Gastrocnemius medialis (tissue), 4 donors: ENCODE results near the gene MAP4K5. TPM values are rescaled to one million over a fixed set of nuclear protein-coding genes. Genes with fewer than 3 reads are reported as not detected.

Source experiments
- ATAC-seq, 2 donors: fragments of 150-250 bp; one replicate each; pipeline ENCODE4 v1.9.1; 2016
- DNase-seq, 2 donors: peaks; one replicate each; pipeline ENCODE4 v3.0.0-alpha.2; 2019
- H3K27ac ChIP-seq, 4 donors: fragments of 200-600 bp; sonication (generic); 1 replicate in 1 of 4; 2 replicates in 3 of 4; pipeline ENCODE4 v1.5.1; 2016 to 2018; ENCODE audit warnings: mild to moderate bottlenecking in 2 of 4, moderate library complexity in 1 of 4
- H3K27me3 ChIP-seq, 3 donors: fragments of 200-600 bp; sonication (generic) in 2 of 3; 1 replicate in 1 of 3; 2 replicates in 2 of 3; pipeline versions ENCODE4 v1.5.1 to v1.6.0; 2016 to 2019; ENCODE audit warnings: mild to moderate bottlenecking in 1 of 3, moderate library complexity in 1 of 3
- H3K36me3 ChIP-seq, 2 donors: fragments of 200-600 bp; sonication (generic) in 1 of 2; one replicate each; pipeline ENCODE4 v1.5.1; 2017 to 2018
- H3K4me1 ChIP-seq, 2 donors: fragments of 200-600 bp; sonication (generic) in 1 of 2; one replicate each; pipeline ENCODE4 v1.5.1; 2016 to 2017; ENCODE audit warnings: mild to moderate bottlenecking in 2 of 2
- H3K4me3 ChIP-seq, 4 donors: fragments of 200-600 bp; sonication (generic) in 3 of 4; 1 replicate in 1 of 4; 2 replicates in 3 of 4; pipeline ENCODE4 v1.5.1; 2016 to 2019; ENCODE audit warnings: mild to moderate bottlenecking in 2 of 4
- H3K9me3 ChIP-seq, 3 donors: fragments of 200-600 bp; sonication (generic) in 2 of 3; 1 replicate in 1 of 3; 2 replicates in 2 of 3; pipeline ENCODE4 v1.5.1; 2016 to 2019
- POLR2A ChIP-seq, 2 donors: fragments of 450-650 bp; IDR thresholded peaks; one replicate each; pipeline ENCODE4 v1.6.1; 2017; ENCODE audit warnings: antibody characterized with exemption in 2 of 2, mild to moderate bottlenecking in 2 of 2, moderate library complexity in 2 of 2
- in situ Hi-C, 4 donors: fragments of 200-750 bp; cut with MboI; loops; one replicate each; pipeline versions ENCODE4 v1.15.0 to v1.8.0; 2017; ENCODE audit warnings: low sequenced_read_pairs in 4 of 4
- intact Hi-C: fragments of 100-400 bp; cut with DNase I; formaldehyde crosslinking; loops from one replicate; pipeline ENCODE4 v1.15.1; 2023; ENCODE audit warnings: low total_unique reads
- total RNA-seq, 4 donors: library from RNA; depleted of rRNA; stranded (reverse); fragments of >200 nt; gene quantifications; one replicate each; pipeline versions ENCODE4 v1.1.0 to v1.2.3, GENCODE V29; 2016
- TF ChIP-seq, protein P1 (sequence below), 5 experiments: fragments of 450-650 bp in 3 of 5; fragments of 200-600 bp in 2 of 5; sonication (generic) in 2 of 5; IDR thresholded peaks in 4 of 5; conservative IDR thresholded peaks in 1 of 5; 1 replicate in 4 of 5; 2 replicates in 1 of 5; pipeline ENCODE4 v1.5.1; 2016 to 2019; ENCODE audit warnings: antibody characterized with exemption in 5 of 5, mild to moderate bottlenecking in 3 of 5, moderate library complexity in 3 of 5

The MAP4K5 gene
- total RNA-seq, 4 donors from 2014 or later = 35.3 to 63.9 (median 47.1) TPM

DNA sequence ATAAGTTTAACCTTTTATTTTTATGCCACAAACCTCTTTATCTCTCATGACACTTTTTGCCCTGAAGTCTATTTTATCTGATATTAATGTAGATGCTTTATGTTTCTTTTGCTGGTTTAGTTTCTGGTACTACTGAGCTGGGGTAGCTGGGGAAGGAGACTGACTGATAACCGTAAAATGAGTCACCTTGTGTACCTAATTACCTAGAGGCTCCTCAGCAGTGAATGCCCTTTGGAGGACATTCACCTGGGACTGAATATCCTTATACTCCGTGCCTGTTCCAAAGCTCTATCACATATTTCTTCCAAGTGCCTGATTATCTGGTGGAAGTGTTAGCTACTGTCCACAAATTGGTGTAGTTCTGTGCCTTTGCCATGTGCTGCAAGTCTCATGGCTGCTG, 41.5 kb upstream of the MAP4K5 start:
- TF ChIP-seq, protein P1, sequence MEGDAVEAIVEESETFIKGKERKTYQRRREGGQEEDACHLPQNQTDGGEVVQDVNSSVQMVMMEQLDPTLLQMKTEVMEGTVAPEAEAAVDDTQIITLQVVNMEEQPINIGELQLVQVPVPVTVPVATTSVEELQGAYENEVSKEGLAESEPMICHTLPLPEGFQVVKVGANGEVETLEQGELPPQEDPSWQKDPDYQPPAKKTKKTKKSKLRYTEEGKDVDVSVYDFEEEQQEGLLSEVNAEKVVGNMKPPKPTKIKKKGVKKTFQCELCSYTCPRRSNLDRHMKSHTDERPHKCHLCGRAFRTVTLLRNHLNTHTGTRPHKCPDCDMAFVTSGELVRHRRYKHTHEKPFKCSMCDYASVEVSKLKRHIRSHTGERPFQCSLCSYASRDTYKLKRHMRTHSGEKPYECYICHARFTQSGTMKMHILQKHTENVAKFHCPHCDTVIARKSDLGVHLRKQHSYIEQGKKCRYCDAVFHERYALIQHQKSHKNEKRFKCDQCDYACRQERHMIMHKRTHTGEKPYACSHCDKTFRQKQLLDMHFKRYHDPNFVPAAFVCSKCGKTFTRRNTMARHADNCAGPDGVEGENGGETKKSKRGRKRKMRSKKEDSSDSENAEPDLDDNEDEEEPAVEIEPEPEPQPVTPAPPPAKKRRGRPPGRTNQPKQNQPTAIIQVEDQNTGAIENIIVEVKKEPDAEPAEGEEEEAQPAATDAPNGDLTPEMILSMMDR (IDR thresholded peaks at IDR 0.05 in 4 of 5, conservative IDR thresholded peaks at IDR 0.05 in 1 of 5) = no peak
- TF ChIP-seq POLR2A (IDR thresholded peaks at IDR 0.05) = no peak
- intact Hi-C loops = no loop called here
- DNase-seq (no peak), ATAC-seq (no peak)
- Histone ChIP-seq H3K27me3 (no peaks in the 10 kb centered on the region), H3K9me3 (peaks cover 0 to 6% (median 6%) of the 10 kb centered on the region in 3 donors), H3K4me1 (no peaks in the 10 kb centered on the region), H3K4me3 (no peak overlapping the region), H3K36me3 (no peaks in the 10 kb centered on the region), H3K27ac (no peak overlapping the region)
- in situ Hi-C loops = no loop called here

DNA sequence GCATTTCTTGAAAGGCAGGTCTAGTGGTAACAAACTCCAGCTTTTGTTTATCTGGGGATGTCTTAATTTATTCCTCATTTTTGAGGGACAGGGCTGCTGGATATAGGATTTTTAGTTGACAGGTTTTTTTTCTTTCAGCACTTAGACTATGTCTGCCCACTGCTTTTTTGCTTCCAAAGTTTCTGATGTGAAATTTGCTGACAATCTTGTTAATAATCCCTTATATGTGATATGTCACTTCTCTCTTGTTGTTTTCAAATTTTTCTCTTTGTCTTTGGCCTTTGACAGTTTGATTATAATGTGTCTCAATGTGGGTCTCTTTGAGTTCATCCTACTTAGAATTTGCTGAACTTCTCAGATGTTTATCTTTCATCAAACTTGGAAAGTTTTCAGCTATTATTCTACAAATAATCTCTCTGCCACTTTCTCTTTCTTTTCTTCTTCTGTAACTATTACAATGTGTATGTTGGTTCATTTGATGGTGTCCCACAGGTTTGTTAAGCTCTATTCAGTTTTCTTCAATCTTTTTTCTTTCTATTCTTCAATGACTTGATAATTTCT, 37.4 kb upstream of the MAP4K5 start:
- Histone ChIP-seq H3K27ac (no peak overlapping the region), H3K9me3 (peaks cover 0 to 12% (median 6%) of the 10 kb centered on the region in 3 donors), H3K4me1 (no peaks in the 10 kb centered on the region), H3K27me3 (no peaks in the 10 kb centered on the region), H3K36me3 (no peaks in the 10 kb centered on the region), H3K4me3 (no peak overlapping the region)
- ATAC-seq (no peak), DNase-seq (no peak)
- no peak for TF ChIP-seq POLR2A (IDR thresholded peaks at IDR 0.05)
- TF ChIP-seq, protein P1 (IDR thresholded peaks at IDR 0.05 in 4 of 5, conservative IDR thresholded peaks at IDR 0.05 in 1 of 5) = no peak
- intact Hi-C loops (no loop called here), in situ Hi-C loops (no loop called here)

DNA sequence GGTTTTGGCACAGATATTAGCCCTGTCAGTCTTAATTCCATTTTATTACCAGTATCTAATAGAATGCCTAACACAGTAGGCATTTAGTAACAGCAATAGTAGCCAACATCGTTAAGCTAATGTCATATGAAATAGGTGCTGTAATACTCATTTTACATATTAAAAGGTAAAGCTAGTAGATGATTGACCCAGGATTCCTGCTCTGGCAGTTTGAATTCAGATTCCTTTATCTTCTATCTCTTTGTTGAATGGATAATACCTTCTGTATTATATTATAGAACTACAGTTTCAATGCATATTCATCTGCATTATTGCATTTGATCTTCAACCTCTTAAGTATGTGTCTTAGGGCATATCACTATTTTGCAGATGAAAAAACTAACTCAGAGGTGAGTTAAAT, 30.5 kb upstream of the MAP4K5 start:
- DNase-seq (no peak), ATAC-seq (no peak)
- Histone ChIP-seq H3K4me3 (no peak overlapping the region), H3K4me1 (peaks cover 6 to 8% of the 10 kb centered on the region in 2 donors), H3K9me3 (no peaks in the 10 kb centered on the region), H3K27ac (no peak overlapping the region), H3K27me3 (peaks cover 9 to 20% (median 14%) of the 10 kb centered on the region in 3 donors), H3K36me3 (no peaks in the 10 kb centered on the region)
- intact Hi-C loops (no loop called here), in situ Hi-C loops (no loop called here)
- TF ChIP-seq, protein P1 (IDR thresholded peaks at IDR 0.05 in 4 of 5, conservative IDR thresholded peaks at IDR 0.05 in 1 of 5) = no peak

DNA sequence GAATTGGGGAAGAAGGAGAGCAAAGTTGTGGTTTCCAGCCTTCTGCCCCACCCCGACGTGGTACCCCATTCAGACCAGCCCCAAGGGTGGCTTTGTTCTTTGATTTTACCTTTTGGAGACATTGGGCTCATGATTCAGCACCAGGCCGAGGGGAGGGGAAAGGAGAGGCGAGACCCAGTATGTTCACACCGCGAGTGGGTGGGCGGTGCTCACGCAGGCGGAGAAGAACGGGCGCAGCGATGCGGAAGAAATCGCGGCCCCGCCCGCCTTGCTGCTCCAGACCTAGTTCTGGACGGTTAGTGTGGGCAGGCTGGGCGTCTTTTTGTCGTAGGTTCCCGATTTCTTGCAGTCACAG, 28.5 kb upstream of the MAP4K5 start:
- Histone ChIP-seq H3K4me1 (peaks cover 6 to 8% of the 10 kb centered on the region in 2 donors), H3K27ac (peak overlapping the region; percentile 61 to 80 (median 74)), H3K36me3 (no peaks in the 10 kb centered on the region), H3K4me3 (peak overlapping the region; percentile 65 to 96 (median 74)), H3K27me3 (peaks cover 11 to 26% (median 14%) of the 10 kb centered on the region in 3 donors), H3K9me3 (no peaks in the 10 kb centered on the region)
- in situ Hi-C loops (no loop called here), intact Hi-C loops (no loop called here)
- DNase-seq (peak; percentile 34 to 62), ATAC-seq (peak; percentile 37 to 43)
- peak in 1 of 2 donors; percentile 29 for TF ChIP-seq POLR2A (IDR thresholded peaks at IDR 0.05)
- TF ChIP-seq, protein P1 (IDR thresholded peaks at IDR 0.05 in 4 of 5, conservative IDR thresholded peaks at IDR 0.05 in 1 of 5) = no peak
